Measurements from ENCODE around the gene ARGLU1.

ARGLU1 gene

GRCh38 chr13:106541826-106542225, 26.1 kb downstream of the ARGLU1 start:
- DNase-seq (ENCODE audit: low read depth), result no peak

- DNase-seq (ENCODE audit: low read depth), result no peak
Measured at GRCh38 chr13:106540613-106541012, 27.3 kb downstream of the ARGLU1 start.

- DNase-seq (ENCODE audit: low read depth), result no peak
Measured at GRCh38 chr13:106537521-106537920, 30.4 kb downstream of the ARGLU1 start.

- DNase-seq (ENCODE audit: low read depth), result peak; percentile 91
Measured at GRCh38 chr13:106536244-106537034, 31.5 kb downstream of the ARGLU1 start.

- DNase-seq (ENCODE audit: low read depth), result peak; percentile 76
Measured at GRCh38 chr13:106535552-106536243, 32.2 kb downstream of the ARGLU1 start, which contains the start of gene EFNB2. Gene EFNB2 (minus strand): TSS chr13:106535662. CDS start chr13:106534964, 698 bp downstream.

- DNase-seq (ENCODE audit: low read depth), result no peak
Measured at GRCh38 chr13:106534639-106535551, 33.0 kb downstream of the ARGLU1 start.

- DNase-seq (ENCODE audit: low read depth), result no peak
Measured at GRCh38 chr13:106533943-106534638, 33.8 kb downstream of the ARGLU1 start.

- no peak for DNase-seq (ENCODE audit: low read depth)
Measured at GRCh38 chr13:106533101-106533942, 34.6 kb downstream of the ARGLU1 start.

GRCh38 chr13:106532111-106532929, 35.6 kb downstream of the ARGLU1 start:
- no peak for DNase-seq (ENCODE audit: low read depth)

GRCh38 chr13:106530980-106531481, 36.9 kb downstream of the ARGLU1 start:
- DNase-seq (ENCODE audit: low read depth), result no peak

GRCh38 chr13:106530171-106530851, 37.6 kb downstream of the ARGLU1 start:
- no peak for DNase-seq (ENCODE audit: low read depth)

- no peak for DNase-seq (ENCODE audit: low read depth)
Measured at GRCh38 chr13:106529415-106530170, 38.3 kb downstream of the ARGLU1 start.

- no peak for DNase-seq (ENCODE audit: low read depth)
Measured at GRCh38 chr13:106528718-106529414, 39.1 kb downstream of the ARGLU1 start.

GRCh38 chr13:106527826-106528225, 40.1 kb downstream of the ARGLU1 start:
- DNase-seq (ENCODE audit: low read depth), result no peak

- no peak for DNase-seq (ENCODE audit: low read depth)
Measured at GRCh38 chr13:106527445-106527801, 40.5 kb downstream of the ARGLU1 start.

GRCh38 chr13:106526738-106527444, 41.0 kb downstream of the ARGLU1 start:
- no peak for DNase-seq (ENCODE audit: low read depth)

GRCh38 chr13:106525865-106526264, 42.1 kb downstream of the ARGLU1 start:
- no peak for DNase-seq (ENCODE audit: low read depth)
